GM15510 (cell line): ENCODE measurements around the gene TRPM2.

ENCODE experiments used
- POLR2A ChIP-seq: IDR thresholded peaks from 3 replicates; pipeline ENCODE4 v1.6.1; 2011; ENCODE audit warnings: borderline replicate concordance; ENCODE audit not compliant: insufficient read length; ENCODE audit errors: extremely low read depth

TRPM2 gene

GRCh38 chr21:44466996-44467858 is 113.8 kb downstream of the TRPM2 start:
- no peak for TF ChIP-seq POLR2A

GRCh38 chr21:44467859-44468195 is 114.4 kb downstream of the TRPM2 start:
- no peak for TF ChIP-seq POLR2A

- no peak for TF ChIP-seq POLR2A
Measured at GRCh38 chr21:44471341-44471740, 117.9 kb downstream of the TRPM2 start.

- TF ChIP-seq POLR2A, result no peak
Measured at GRCh38 chr21:44471996-44472395, 118.6 kb downstream of the TRPM2 start.

GRCh38 chr21:44473915-44474555 is 120.6 kb downstream of the TRPM2 start:
- TF ChIP-seq POLR2A, result no peak

GRCh38 chr21:44475266-44475845 is 121.9 kb downstream of the TRPM2 start:
- no peak for TF ChIP-seq POLR2A

GRCh38 chr21:44477131-44477530 is 123.7 kb downstream of the TRPM2 start:
- TF ChIP-seq POLR2A, result no peak

GRCh38 chr21:44477712-44478111 is 124.3 kb downstream of the TRPM2 start:
- TF ChIP-seq POLR2A, result no peak

- TF ChIP-seq POLR2A, result no peak
Measured at GRCh38 chr21:44478124-44478800, 124.8 kb downstream of the TRPM2 start.

GRCh38 chr21:44478801-44479167 is 125.4 kb downstream of the TRPM2 start:
- TF ChIP-seq POLR2A, result no peak

GRCh38 chr21:44480200-44481053 is 127.0 kb downstream of the TRPM2 start:
- no peak for TF ChIP-seq POLR2A

- no peak for TF ChIP-seq POLR2A
Measured at GRCh38 chr21:44482581-44483287, 129.3 kb downstream of the TRPM2 start.

GRCh38 chr21:44483288-44484237 is 130.1 kb downstream of the TRPM2 start:
- no peak for TF ChIP-seq POLR2A
